GM23338 (cell line): Measurements from ENCODE around the gene C10orf53. TPM values are rescaled to one million over a fixed set of nuclear protein-coding genes. Genes with fewer than 3 reads are reported as not detected.

Experiments used
- ATAC-seq: fragments of 200-7000 bp; cut with Tn5 transposase; 3 replicates; pipeline ENCODE4 v1.9.1; 2020
- DNase-seq: peaks from one replicate; pipeline ENCODE4 v3.0.0-alpha.2; 2015; ENCODE audit warnings: low spot score
- H2AFZ ChIP-seq: fragments of 200-600 bp; sonication (generic); 2 replicates; pipeline ENCODE4 v1.8.0; 2016; ENCODE audit warnings: antibody characterized with exemption, mild to moderate bottlenecking, moderate library complexity
- H3F3A ChIP-seq: fragments of 200-600 bp; sonication (generic); replicated peaks from 2 replicates; pipeline ENCODE4 v1.8.0; 2017; ENCODE audit warnings: antibody characterized with exemption, mixed run types, low read depth
- H3K27ac ChIP-seq: fragments of 200-600 bp; sonication (generic); 2 replicates; pipeline ENCODE4 v1.6.1; 2016; ENCODE audit warnings: low read depth
- H3K27me3 ChIP-seq: fragments of 200-600 bp; sonication (generic); 2 replicates; pipeline ENCODE4 v1.8.0; 2016; ENCODE audit warnings: mild to moderate bottlenecking, mixed run types, moderate library complexity; ENCODE audit not compliant: insufficient read depth
- H3K36me3 ChIP-seq: fragments of 200-600 bp; sonication (generic); 2 replicates; pipeline ENCODE4 v1.8.0; 2016; ENCODE audit warnings: mild to moderate bottlenecking; ENCODE audit not compliant: insufficient read depth
- H3K4me1 ChIP-seq: fragments of 200-600 bp; sonication (generic); 2 replicates; pipeline ENCODE4 v1.8.0; 2016; ENCODE audit warnings: mild to moderate bottlenecking, moderate library complexity; ENCODE audit not compliant: insufficient read depth
- H3K4me2 ChIP-seq: fragments of 200-600 bp; sonication (generic); 2 replicates; pipeline ENCODE4 v1.7.1; 2017; ENCODE audit warnings: mixed run types
- H3K4me3 ChIP-seq: fragments of 200-600 bp; sonication (generic); 2 replicates; pipeline ENCODE4 v1.6.1; 2016; ENCODE audit warnings: mixed run types
- H3K79me2 ChIP-seq: fragments of 200-600 bp; sonication (generic); replicated peaks from 2 replicates; pipeline ENCODE4 v1.8.0; 2017; ENCODE audit warnings: mild to moderate bottlenecking; ENCODE audit not compliant: insufficient read depth
- H3K9me2 ChIP-seq: fragments of 200-600 bp; sonication (generic); 2 replicates; pipeline ENCODE4 v1.8.0; 2017; ENCODE audit not compliant: insufficient read depth
- H4K20me1 ChIP-seq: fragments of 200-600 bp; sonication (generic); replicated peaks from 2 replicates; pipeline ENCODE4 v1.8.0; 2017; ENCODE audit warnings: mild to moderate bottlenecking; ENCODE audit not compliant: insufficient read depth
- H3K27ac Mint-ChIP-seq: 2 replicates; pipeline ENCODE4 v1.8.0; 2020; ENCODE audit warnings: inconsistent platforms, mild to moderate bottlenecking, moderate library complexity, mixed read lengths
- H3K27me3 Mint-ChIP-seq: 3 replicates; pipeline ENCODE4 v1.8.0; 2022; ENCODE audit warnings: low read depth, mild to moderate bottlenecking, moderate library complexity, mixed read lengths, inconsistent platforms; ENCODE audit not compliant: insufficient read depth, poor library complexity
- H3K36me3 Mint-ChIP-seq: 3 replicates; pipeline ENCODE4 v1.8.0; 2021; ENCODE audit warnings: low read depth, mild to moderate bottlenecking, inconsistent platforms, moderate library complexity, mixed read lengths
- H3K4me1 Mint-ChIP-seq: 3 replicates; pipeline ENCODE4 v1.8.0; 2020; ENCODE audit warnings: mild to moderate bottlenecking, inconsistent platforms, mixed read lengths
- H3K4me3 Mint-ChIP-seq: 3 replicates; pipeline ENCODE4 v1.8.0; 2021; ENCODE audit warnings: moderate library complexity, mild to moderate bottlenecking, inconsistent platforms, mixed read lengths
- H3K9me3 Mint-ChIP-seq: 3 replicates; pipeline ENCODE4 v1.8.0; 2020; ENCODE audit warnings: moderate library complexity, mild to moderate bottlenecking, inconsistent platforms, mixed read lengths
- CREB1 ChIP-seq: fragments of 250-450 bp; sonication (Bioruptor Pico); IDR thresholded peaks from 2 replicates; pipeline ENCODE4 v1.5.0; 2020; ENCODE audit warnings: low read depth, mild to moderate bottlenecking, moderate library complexity
- ETS1 ChIP-seq: IDR thresholded peaks from 2 replicates; pipeline ENCODE4 v1.6.1; 2016; ENCODE audit warnings: antibody characterized with exemption
- EZH2 ChIP-seq: fragments of 200-600 bp; sonication (generic); IDR thresholded peaks from one replicate; pipeline ENCODE4 v1.8.0; 2017; ENCODE audit warnings: antibody characterized with exemption, mild to moderate bottlenecking, low read depth; ENCODE audit not compliant: unreplicated experiment
- EZH2phosphoT487 ChIP-seq: fragments of 200-600 bp; sonication (generic); IDR thresholded peaks from one replicate; pipeline ENCODE4 v1.8.1; 2018; ENCODE audit warnings: antibody characterized with exemption; ENCODE audit not compliant: unreplicated experiment
- JUNB ChIP-seq: IDR thresholded peaks from one replicate; pipeline ENCODE4 v1.6.1; 2016; ENCODE audit warnings: antibody characterized with exemption; ENCODE audit not compliant: unreplicated experiment
- NANOG ChIP-seq: IDR thresholded peaks from 2 replicates; pipeline ENCODE4 v1.6.1; 2016; ENCODE audit warnings: antibody characterized with exemption, borderline replicate concordance
- POLR2AphosphoS5 ChIP-seq: IDR thresholded peaks from 2 replicates; pipeline ENCODE4 v1.6.1; 2016; ENCODE audit warnings: antibody characterized with exemption, low read depth
- STAT1 ChIP-seq: IDR thresholded peaks from one replicate; pipeline ENCODE4 v1.6.1; 2016; ENCODE audit warnings: antibody characterized with exemption; ENCODE audit not compliant: unreplicated experiment
- ZNF114 ChIP-seq: fragments of 250-450 bp; sonication (Bioruptor Pico); IDR thresholded peaks from 2 replicates; pipeline ENCODE4 v1.5.0; 2020; ENCODE audit warnings: mild to moderate bottlenecking, moderate library complexity
- ZNF331 ChIP-seq: fragments of 250-450 bp; sonication (Bioruptor Pico); IDR thresholded peaks from 2 replicates; pipeline ENCODE4 v1.5.0; 2020; ENCODE audit warnings: low read depth, mild to moderate bottlenecking, moderate library complexity
- polyA plus RNA-seq: library from polyadenylated mRNA; unstranded; fragments of >200 nt; fragmentation: Nextera tagmentation; extraction: Ambion mirVana; gene quantifications from 2 replicates; pipeline ENCODE4 v1.2.1, GENCODE V29; 2016
- total RNA-seq: library from RNA; depleted of rRNA; stranded (reverse); fragments of >200 nt; shearing (Covaris generic); gene quantifications from 2 replicates; pipeline ENCODE4 v1.2.3, GENCODE V29; 2014
- TF ChIP-seq, protein P1 (sequence below), 2 experiments: fragments of 200-600 bp in 1 of 2; sonication (generic) in 1 of 2; conservative IDR thresholded peaks; 2 replicates each; pipeline versions ENCODE4 v1.5.1 to v1.6.1; 2016 to 2017; ENCODE audit warnings: antibody characterized with exemption in 2 of 2, low read depth in 2 of 2, mild to moderate bottlenecking in 2 of 2, moderate library complexity in 1 of 2
- TF ChIP-seq, protein P2 (sequence below): IDR thresholded peaks from one replicate; pipeline ENCODE4 v1.6.1; 2018; ENCODE audit warnings: antibody characterized with exemption; ENCODE audit not compliant: unreplicated experiment
- TF ChIP-seq, protein P3 (sequence below): fragments of 250-450 bp; sonication (Bioruptor Pico); IDR thresholded peaks from 2 replicates; pipeline ENCODE4 v1.5.0; 2020; ENCODE audit warnings: mild to moderate bottlenecking, moderate library complexity

C10orf53 gene
- total and polyA plus RNA-seq, 2 experiments from 2014 or later: not detected

GRCh38 chr10:49666685-49667084, 12.8 kb upstream of the C10orf53 start:
- H2AFZ ChIP-seq: no peak overlapping the region
- H3K27ac Mint-ChIP-seq: no peak overlapping the region
- H3K4me3 ChIP-seq: no peak overlapping the region
- H3F3A ChIP-seq: no peaks in the 10 kb centered on the region
- DNase-seq: no peak
- no peaks in the 10 kb centered on the region for H3K9me2 ChIP-seq
- no peaks in the 10 kb centered on the region for H4K20me1 ChIP-seq
- H3K4me2 ChIP-seq: no peak overlapping the region
- peaks cover 7% of the 10 kb centered on the region for H3K27me3 Mint-ChIP-seq
- H3K9me3 Mint-ChIP-seq: no peaks in the 10 kb centered on the region
- H3K4me3 Mint-ChIP-seq: no peak overlapping the region
- no peaks in the 10 kb centered on the region for H3K4me1 ChIP-seq
- peaks cover 2% of the 10 kb centered on the region for H3K4me1 Mint-ChIP-seq
- no peak for ATAC-seq
- no peaks in the 10 kb centered on the region for H3K79me2 ChIP-seq
- peaks cover 9% of the 10 kb centered on the region; the same call in 1 of the 2 replicates for H3K27me3 ChIP-seq
- H3K27ac ChIP-seq: no peak overlapping the region
- TF ChIP-seq ZNF114 (CRISPR knock-in tag) (no peak), ZNF331 (CRISPR knock-in tag) (no peak), EZH2phosphoT487 (no peak), ETS1 (no peak), NANOG (no peak), STAT1 (no peak), JUNB (no peak), CREB1 (CRISPR knock-in tag) (no peak), EZH2 (no peak), POLR2AphosphoS5 (no peak)
- TF ChIP-seq, protein P1, sequence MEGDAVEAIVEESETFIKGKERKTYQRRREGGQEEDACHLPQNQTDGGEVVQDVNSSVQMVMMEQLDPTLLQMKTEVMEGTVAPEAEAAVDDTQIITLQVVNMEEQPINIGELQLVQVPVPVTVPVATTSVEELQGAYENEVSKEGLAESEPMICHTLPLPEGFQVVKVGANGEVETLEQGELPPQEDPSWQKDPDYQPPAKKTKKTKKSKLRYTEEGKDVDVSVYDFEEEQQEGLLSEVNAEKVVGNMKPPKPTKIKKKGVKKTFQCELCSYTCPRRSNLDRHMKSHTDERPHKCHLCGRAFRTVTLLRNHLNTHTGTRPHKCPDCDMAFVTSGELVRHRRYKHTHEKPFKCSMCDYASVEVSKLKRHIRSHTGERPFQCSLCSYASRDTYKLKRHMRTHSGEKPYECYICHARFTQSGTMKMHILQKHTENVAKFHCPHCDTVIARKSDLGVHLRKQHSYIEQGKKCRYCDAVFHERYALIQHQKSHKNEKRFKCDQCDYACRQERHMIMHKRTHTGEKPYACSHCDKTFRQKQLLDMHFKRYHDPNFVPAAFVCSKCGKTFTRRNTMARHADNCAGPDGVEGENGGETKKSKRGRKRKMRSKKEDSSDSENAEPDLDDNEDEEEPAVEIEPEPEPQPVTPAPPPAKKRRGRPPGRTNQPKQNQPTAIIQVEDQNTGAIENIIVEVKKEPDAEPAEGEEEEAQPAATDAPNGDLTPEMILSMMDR (conservative IDR thresholded peaks at IDR 0.05; ENCODE audit: low read depth in 2 of 2): no peak
- TF ChIP-seq, protein P2, sequence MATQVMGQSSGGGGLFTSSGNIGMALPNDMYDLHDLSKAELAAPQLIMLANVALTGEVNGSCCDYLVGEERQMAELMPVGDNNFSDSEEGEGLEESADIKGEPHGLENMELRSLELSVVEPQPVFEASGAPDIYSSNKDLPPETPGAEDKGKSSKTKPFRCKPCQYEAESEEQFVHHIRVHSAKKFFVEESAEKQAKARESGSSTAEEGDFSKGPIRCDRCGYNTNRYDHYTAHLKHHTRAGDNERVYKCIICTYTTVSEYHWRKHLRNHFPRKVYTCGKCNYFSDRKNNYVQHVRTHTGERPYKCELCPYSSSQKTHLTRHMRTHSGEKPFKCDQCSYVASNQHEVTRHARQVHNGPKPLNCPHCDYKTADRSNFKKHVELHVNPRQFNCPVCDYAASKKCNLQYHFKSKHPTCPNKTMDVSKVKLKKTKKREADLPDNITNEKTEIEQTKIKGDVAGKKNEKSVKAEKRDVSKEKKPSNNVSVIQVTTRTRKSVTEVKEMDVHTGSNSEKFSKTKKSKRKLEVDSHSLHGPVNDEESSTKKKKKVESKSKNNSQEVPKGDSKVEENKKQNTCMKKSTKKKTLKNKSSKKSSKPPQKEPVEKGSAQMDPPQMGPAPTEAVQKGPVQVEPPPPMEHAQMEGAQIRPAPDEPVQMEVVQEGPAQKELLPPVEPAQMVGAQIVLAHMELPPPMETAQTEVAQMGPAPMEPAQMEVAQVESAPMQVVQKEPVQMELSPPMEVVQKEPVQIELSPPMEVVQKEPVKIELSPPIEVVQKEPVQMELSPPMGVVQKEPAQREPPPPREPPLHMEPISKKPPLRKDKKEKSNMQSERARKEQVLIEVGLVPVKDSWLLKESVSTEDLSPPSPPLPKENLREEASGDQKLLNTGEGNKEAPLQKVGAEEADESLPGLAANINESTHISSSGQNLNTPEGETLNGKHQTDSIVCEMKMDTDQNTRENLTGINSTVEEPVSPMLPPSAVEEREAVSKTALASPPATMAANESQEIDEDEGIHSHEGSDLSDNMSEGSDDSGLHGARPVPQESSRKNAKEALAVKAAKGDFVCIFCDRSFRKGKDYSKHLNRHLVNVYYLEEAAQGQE: no peak
- TF ChIP-seq, protein P3, sequence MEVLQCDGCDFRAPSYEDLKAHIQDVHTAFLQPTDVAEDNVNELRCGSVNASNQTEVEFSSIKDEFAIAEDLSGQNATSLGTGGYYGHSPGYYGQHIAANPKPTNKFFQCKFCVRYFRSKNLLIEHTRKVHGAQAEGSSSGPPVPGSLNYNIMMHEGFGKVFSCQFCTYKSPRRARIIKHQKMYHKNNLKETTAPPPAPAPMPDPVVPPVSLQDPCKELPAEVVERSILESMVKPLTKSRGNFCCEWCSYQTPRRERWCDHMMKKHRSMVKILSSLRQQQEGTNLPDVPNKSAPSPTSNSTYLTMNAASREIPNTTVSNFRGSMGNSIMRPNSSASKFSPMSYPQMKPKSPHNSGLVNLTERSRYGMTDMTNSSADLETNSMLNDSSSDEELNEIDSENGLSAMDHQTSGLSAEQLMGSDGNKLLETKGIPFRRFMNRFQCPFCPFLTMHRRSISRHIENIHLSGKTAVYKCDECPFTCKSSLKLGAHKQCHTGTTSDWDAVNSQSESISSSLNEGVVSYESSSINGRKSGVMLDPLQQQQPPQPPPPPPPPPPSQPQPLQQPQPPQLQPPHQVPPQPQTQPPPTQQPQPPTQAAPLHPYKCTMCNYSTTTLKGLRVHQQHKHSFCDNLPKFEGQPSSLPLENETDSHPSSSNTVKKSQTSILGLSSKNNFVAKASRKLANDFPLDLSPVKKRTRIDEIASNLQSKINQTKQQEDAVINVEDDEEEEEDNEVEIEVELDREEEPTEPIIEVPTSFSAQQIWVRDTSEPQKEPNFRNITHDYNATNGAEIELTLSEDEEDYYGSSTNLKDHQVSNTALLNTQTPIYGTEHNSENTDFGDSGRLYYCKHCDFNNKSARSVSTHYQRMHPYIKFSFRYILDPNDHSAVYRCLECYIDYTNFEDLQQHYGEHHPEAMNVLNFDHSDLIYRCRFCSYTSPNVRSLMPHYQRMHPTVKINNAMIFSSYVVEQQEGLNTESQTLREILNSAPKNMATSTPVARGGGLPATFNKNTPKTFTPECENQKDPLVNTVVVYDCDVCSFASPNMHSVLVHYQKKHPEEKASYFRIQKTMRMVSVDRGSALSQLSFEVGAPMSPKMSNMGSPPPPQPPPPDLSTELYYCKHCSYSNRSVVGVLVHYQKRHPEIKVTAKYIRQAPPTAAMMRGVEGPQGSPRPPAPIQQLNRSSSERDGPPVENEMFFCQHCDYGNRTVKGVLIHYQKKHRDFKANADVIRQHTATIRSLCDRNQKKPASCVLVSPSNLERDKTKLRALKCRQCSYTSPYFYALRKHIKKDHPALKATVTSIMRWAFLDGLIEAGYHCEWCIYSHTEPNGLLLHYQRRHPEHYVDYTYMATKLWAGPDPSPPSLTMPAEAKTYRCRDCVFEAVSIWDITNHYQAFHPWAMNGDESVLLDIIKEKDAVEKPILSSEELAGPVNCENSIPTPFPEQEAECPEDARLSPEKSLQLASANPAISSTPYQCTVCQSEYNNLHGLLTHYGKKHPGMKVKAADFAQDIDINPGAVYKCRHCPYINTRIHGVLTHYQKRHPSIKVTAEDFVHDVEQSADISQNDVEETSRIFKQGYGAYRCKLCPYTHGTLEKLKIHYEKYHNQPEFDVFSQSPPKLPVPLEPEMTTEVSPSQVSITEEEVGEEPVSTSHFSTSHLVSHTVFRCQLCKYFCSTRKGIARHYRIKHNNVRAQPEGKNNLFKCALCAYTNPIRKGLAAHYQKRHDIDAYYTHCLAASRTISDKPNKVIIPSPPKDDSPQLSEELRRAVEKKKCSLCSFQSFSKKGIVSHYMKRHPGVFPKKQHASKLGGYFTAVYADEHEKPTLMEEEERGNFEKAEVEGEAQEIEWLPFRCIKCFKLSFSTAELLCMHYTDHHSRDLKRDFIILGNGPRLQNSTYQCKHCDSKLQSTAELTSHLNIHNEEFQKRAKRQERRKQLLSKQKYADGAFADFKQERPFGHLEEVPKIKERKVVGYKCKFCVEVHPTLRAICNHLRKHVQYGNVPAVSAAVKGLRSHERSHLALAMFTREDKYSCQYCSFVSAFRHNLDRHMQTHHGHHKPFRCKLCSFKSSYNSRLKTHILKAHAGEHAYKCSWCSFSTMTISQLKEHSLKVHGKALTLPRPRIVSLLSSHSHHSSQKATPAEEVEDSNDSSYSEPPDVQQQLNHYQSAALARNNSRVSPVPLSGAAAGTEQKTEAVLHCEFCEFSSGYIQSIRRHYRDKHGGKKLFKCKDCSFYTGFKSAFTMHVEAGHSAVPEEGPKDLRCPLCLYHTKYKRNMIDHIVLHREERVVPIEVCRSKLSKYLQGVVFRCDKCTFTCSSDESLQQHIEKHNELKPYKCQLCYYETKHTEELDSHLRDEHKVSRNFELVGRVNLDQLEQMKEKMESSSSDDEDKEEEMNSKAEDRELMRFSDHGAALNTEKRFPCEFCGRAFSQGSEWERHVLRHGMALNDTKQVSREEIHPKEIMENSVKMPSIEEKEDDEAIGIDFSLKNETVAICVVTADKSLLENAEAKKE (CRISPR knock-in tag): no peak
- no peaks in the 10 kb centered on the region for H3K36me3 ChIP-seq
- H3K36me3 Mint-ChIP-seq: no peaks in the 10 kb centered on the region
